NOMO-1 (cell line): ENCODE results near the gene IGFL3.

Source experiments
- DNase-seq, 2 experiments: peaks; one replicate each; lab custom pipeline; 2025; ENCODE audit not compliant: unreplicated experiment in 2 of 2; lab: John Stamatoyannopoulos, UW

IGFL3 gene

DNA sequence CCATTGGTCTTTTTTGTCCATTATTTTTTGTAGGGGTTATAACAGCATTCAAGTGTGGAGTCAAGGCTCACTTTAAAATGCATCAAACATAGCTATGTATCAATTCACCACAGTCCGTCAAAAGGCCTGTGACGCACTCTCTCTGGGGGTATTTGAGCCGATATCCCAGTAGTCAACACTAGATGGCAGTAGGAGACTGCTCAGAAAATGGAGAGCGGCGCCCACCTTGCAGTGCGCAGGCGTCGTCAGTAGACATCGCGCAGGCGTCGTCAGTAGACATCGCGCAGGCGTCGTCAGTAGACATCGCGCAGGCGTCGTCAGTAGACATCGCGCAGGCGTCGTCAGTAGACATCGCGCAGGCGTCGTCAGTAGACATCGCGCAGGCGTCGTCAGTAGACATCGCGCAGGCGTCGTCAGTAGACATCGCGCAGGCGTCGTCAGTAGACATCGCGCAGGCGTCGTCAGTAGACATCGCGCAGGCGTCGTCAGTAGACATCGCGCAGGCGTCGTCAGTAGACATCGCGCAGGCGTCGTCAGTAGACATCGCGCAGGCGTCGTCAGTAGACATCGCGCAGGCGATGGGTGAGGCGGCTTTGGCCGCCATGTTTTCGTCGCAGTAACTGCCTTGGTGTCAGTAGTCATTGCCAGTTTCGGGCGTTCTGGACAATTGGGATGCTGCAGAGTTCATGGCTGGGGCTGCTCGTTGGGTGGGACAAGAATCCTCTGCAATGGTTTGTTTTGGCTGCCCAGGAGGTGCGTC, 45.7 kb downstream of the IGFL3 start:
- DNase-seq, result peak in 1 of 2 experiments; percentile 7

- DNase-seq, result no peak
These were observed 46.7 kb downstream of the IGFL3 start for GRCh38 chr19:46077815-46078167.

DNA sequence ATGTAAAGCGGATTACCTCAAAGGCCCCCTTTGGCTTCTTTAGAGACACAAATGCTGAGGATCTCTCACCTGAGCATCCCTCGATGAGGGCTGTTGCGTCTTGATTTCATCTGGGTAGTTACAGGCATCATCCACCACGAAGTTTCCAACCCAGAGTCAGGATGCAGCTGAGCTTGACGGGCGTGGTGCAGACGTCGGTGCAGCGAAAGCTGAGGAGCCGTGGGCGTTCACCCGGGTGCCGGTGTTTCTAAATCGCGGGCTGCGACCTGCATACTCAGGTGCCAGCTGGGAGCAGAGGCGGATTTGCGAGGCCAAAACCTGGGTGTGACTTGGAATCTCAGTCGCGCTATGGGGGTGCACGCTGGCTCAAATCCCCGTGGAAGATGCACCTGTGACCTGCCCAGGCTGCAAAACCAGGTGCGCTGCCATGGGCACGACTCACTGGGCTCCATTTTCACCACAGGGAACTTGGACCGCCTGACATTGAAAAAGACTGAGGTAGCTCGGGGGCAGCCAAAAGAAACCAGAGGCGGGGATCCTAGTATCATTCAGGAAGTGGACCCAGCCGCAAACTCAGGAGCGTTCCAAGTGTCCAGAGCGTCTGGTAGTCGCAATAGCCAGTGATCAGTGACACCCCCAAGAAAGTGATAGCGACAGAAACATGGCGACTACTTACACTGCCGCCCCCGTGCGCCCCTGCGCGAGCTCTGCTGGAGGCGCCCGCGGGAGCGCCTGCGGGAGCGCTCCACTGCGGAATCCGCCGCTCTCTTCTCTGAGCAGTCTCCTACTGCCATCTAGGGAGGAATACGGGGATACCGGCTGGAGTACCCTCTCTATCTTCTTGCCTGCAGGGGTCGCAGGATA, 47.3 kb downstream of the IGFL3 start:
- DNase-seq, result peak; percentile 69 to 72

GRCh38 chr19:46076031-46076880, 48.2 kb downstream of the IGFL3 start:
- peak in 1 of 2 experiments; percentile 12 for DNase-seq

- peak in 1 of 2 experiments; percentile 51 for DNase-seq
These were observed 51.1 kb downstream of the IGFL3 start for GRCh38 chr19:46073268-46073922.
